K562 (cell line): ENCODE measurements around the gene ZC3H8. TPM values are rescaled to one million over a fixed set of nuclear protein-coding genes. Genes with fewer than 3 reads are reported as not detected.

Experiments
- ATAC-seq: fragments of 200-7000 bp; cut with Tn5 transposase; 3 replicates; pipeline ENCODE4 v1.9.1; 2020; ENCODE audit warnings: moderate library complexity
- BruUV-seq: library from RNA; stranded (reverse); fragments of 400-500 nt; replicated peaks from 2 replicates; lab custom pipeline; 2021; lab: Mats Ljungman, UMichigan
- CTCF ChIA-PET: fragments of 300-600 bp; formaldehyde crosslinking; extraction: SDS; loops from one replicate; lab custom pipeline; 2021; ENCODE audit warnings: low intra/inter-chr PET ratio; lab: Yijun Ruan, JAX
- POLR2A ChIA-PET: fragments of 300-600, 350-650 bp; sonication (Branson Sonifier 250); formaldehyde crosslinking; extraction: SDS; loops from one replicate; lab custom pipeline; 2021; ENCODE audit warnings: antibody characterized with exemption, inconsistent platforms; lab: Yijun Ruan, JAX
- DNase-seq, 4 experiments: peaks; one replicate each; pipeline versions ENCODE4 v3.0.0 to v3.0.0-alpha.2; 2011 to 2018; ENCODE audit warnings: low spot score in 3 of 4, mixed read lengths in 3 of 4; ENCODE audit errors: extremely low read depth in 1 of 4
- FAIRE-seq: peaks from 2 replicates; lab custom pipeline; 2011; peaks lifted over from hg19 to GRCh38; lab: Jason Lieb, UNC
- H2AFZ ChIP-seq: 2 replicates; pipeline ENCODE4 v1.6.0; 2011; ENCODE audit warnings: low read depth, low read length, control low read depth, inconsistent platforms
- H3K27ac ChIP-seq: fragments of 200-600 bp; 3 replicates; pipeline ENCODE4 v1.8.0; 2011; ENCODE audit warnings: low read depth, mild to moderate bottlenecking, control low read depth, inconsistent platforms, low read length, moderate library complexity, mixed read lengths; ENCODE audit errors: extremely low read depth
- H3K27me3 ChIP-seq, 2 experiments: fragments of 300-600 bp in 1 of 2; 2 replicates in 1 of 2; 3 replicates in 1 of 2; pipeline versions ENCODE4 v1.6.0 to v1.8.0; 2011; ENCODE audit warnings: inconsistent platforms in 2 of 2, low read length in 2 of 2, mild to moderate bottlenecking in 1 of 2, mixed read lengths in 1 of 2, moderate library complexity in 1 of 2; ENCODE audit not compliant: control insufficient read depth in 2 of 2, insufficient read depth in 2 of 2
- H3K36me3 ChIP-seq: fragments of 300-600 bp; 3 replicates; pipeline ENCODE4 v1.8.0; 2011; ENCODE audit warnings: mild to moderate bottlenecking, low read length, inconsistent platforms; ENCODE audit not compliant: control insufficient read depth, insufficient read depth
- H3K4me1 ChIP-seq, 2 experiments: fragments of 200-600 bp in 1 of 2; replicated peaks in 1 of 2; 2 replicates in 1 of 2; 3 replicates in 1 of 2; pipeline versions ENCODE4 v1.5.1 to v1.8.0; 2011; ENCODE audit warnings: inconsistent platforms in 2 of 2, low read length in 2 of 2, mild to moderate bottlenecking in 1 of 2, mixed read lengths in 1 of 2, moderate library complexity in 1 of 2; ENCODE audit not compliant: control insufficient read depth in 2 of 2, insufficient read depth in 2 of 2
- H3K4me2 ChIP-seq: 2 replicates; pipeline ENCODE4 v1.6.1; 2011; ENCODE audit warnings: low read length, control low read depth, inconsistent platforms, mixed read lengths; ENCODE audit not compliant: insufficient read depth
- H3K4me3 ChIP-seq: fragments of 200-600 bp; sonication (generic), shearing (Covaris generic); 2 replicates; pipeline ENCODE4 v1.5.1; 2016; ENCODE audit warnings: control low read depth, inconsistent platforms
- H3K79me2 ChIP-seq: fragments of 200-600 bp; 3 replicates; pipeline ENCODE4 v1.8.0; 2011; ENCODE audit warnings: low read length, inconsistent platforms; ENCODE audit not compliant: control insufficient read depth, insufficient read depth
- H3K9ac ChIP-seq, 2 experiments: 2 replicates each; pipeline versions ENCODE4 v1.6.0 to v1.6.1; 2011; ENCODE audit warnings: low read depth in 2 of 2, low read length in 2 of 2, control low read depth in 1 of 2, inconsistent platforms in 1 of 2, mild to moderate bottlenecking in 1 of 2, mixed read lengths in 1 of 2; ENCODE audit not compliant: insufficient read depth in 1 of 2
- H3K9me1 ChIP-seq: one replicate; pipeline ENCODE4 v1.6.0; 2011; ENCODE audit warnings: inconsistent platforms, mild to moderate bottlenecking, low read length, moderate library complexity; ENCODE audit not compliant: control insufficient read depth, insufficient read depth
- H3K9me3 ChIP-seq: replicated peaks from 2 replicates; pipeline ENCODE4 v1.5.1; 2011; ENCODE audit warnings: low read depth, low read length, inconsistent platforms; ENCODE audit not compliant: control insufficient read depth, insufficient read depth
- H4K20me1 ChIP-seq: replicated peaks from 2 replicates; pipeline ENCODE4 v1.6.1; 2011; ENCODE audit warnings: low read length, inconsistent platforms, mixed read lengths; ENCODE audit not compliant: control insufficient read depth, insufficient read depth
- CBX5 ChIP-seq: IDR thresholded peaks from 2 replicates; pipeline ENCODE4 v1.6.1; 2014; ENCODE audit warnings: low read depth, borderline replicate concordance
- CHD2 ChIP-seq: IDR thresholded peaks from 2 replicates; pipeline ENCODE4 v1.6.1; 2011; ENCODE audit warnings: low read depth, low read length
- FOS ChIP-seq: IDR thresholded peaks from 3 replicates; pipeline ENCODE4 v1.6.1; 2011; ENCODE audit not compliant: insufficient read length; ENCODE audit errors: extremely low read depth
- ILF3 ChIP-seq: fragments of 450-650 bp; IDR thresholded peaks from 2 replicates; pipeline ENCODE4 v1.6.1; 2018; ENCODE audit warnings: antibody characterized with exemption, mild to moderate bottlenecking, moderate library complexity, borderline replicate concordance
- ILK ChIP-seq: fragments of 450-650 bp; IDR thresholded peaks from 2 replicates; pipeline ENCODE4 v1.6.1; 2016; ENCODE audit warnings: missing genetic modification characterization, low read depth, mild to moderate bottlenecking, missing compliant biosample characterization, moderate library complexity, borderline replicate concordance
- KLF6 ChIP-seq: fragments of 250-450 bp; sonication (Bioruptor Pico); IDR thresholded peaks from 2 replicates; pipeline ENCODE4 v1.4.0; 2020; ENCODE audit warnings: mild to moderate bottlenecking, moderate library complexity, borderline replicate concordance
- PHB ChIP-seq: fragments of 250-450 bp; sonication (Bioruptor Pico); IDR thresholded peaks from 2 replicates; pipeline ENCODE4 v1.5.0; 2021
- ZNF551 ChIP-seq: fragments of 250-450 bp; sonication (Bioruptor Pico); IDR thresholded peaks from 2 replicates; pipeline ENCODE4 v1.5.0; 2021; ENCODE audit warnings: mild to moderate bottlenecking, moderate library complexity
- ZNF707 ChIP-seq: fragments of 250-450 bp; sonication (Bioruptor Pico); conservative IDR thresholded peaks from 2 replicates; pipeline ENCODE4 v1.8.0; 2022; ENCODE audit warnings: inconsistent platforms, mild to moderate bottlenecking, moderate library complexity
- in situ Hi-C: fragments of 300-500 bp; cut with MboI; formaldehyde crosslinking; loops from 4 replicates; pipeline ENCODE4 v1.15.0; 2018; ENCODE audit warnings: inconsistent platforms, mixed read lengths
- intact Hi-C: fragments of 100-400 bp; cut with micrococcal nuclease; formaldehyde crosslinking; loops from 2 replicates; pipeline ENCODE4 v1.14.2; 2022
- polyA plus RNA-seq, 8 experiments: library from polyadenylated mRNA; depleted of rRNA in 4 of 8; stranded (reverse) in 5 of 8; unstranded in 3 of 8; fragments of >200 nt; fragmentation: Nextera tagmentation in 2 of 8; fragmentation: Illumina TruSeq in 1 of 8; extraction: Ambion mirVana in 2 of 8; extraction: Trizol in 1 of 8; gene quantifications; 2 replicates each; pipeline versions ENCODE4 v1.2.1 to v1.2.3, GENCODE V29; 2011 to 2014; ENCODE audit warnings: inconsistent platforms in 1 of 8, missing spikeins in 1 of 8
- total RNA-seq, 7 experiments: library from RNA; depleted of rRNA in 6 of 7; stranded (reverse); fragments of >200 nt in 6 of 7; fragmentation: Illumina TruSeq in 2 of 7; extraction: Trizol in 2 of 7; gene quantifications; 2 replicates each; pipeline versions ENCODE4 v1.2.1 to v1.2.3, GENCODE V29; 2011 to 2021; ENCODE audit warnings: low replicate concordance in 1 of 7

Gene ZC3H8
- total and polyA plus RNA-seq, 9 of the 15 experiments (the other 6 are each of a cell fraction or from before 2014, with no cell fraction given), result 11.6 to 41.5 (median 27.5) TPM

DNA sequence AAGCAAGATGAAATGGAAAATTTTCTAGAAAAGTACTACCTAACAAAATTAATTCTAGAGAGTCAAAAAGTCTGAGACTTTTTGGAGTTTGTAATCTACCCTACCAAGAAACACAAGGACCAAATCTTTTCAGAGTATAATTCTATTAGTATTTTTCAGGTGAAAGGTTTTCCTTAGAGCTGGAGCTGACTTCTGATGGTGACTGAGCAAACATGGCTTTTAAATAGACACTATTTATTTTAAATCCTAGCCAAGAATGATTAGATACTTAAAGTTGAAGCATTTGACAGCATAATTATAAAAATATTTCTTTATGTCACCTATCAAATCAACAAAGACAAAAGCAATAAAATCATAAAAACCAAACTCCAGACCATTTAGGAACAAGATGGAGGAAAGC lies 47.1 kb upstream of the ZC3H8 start:
- no peaks in the 10 kb centered on the region for H3K9me1 ChIP-seq
- BruUV-seq, result no TSS peak
- POLR2A ChIA-PET, result interaction anchor here (0.6 to 1.4 kb wide), 2 partner anchors 11 to 75 kb away, joined by 3 read pairs; no protein-coding TSS in a partner anchor
- no peak overlapping the region for H3K27ac ChIP-seq
- no peaks in the 10 kb centered on the region for H3K27me3 ChIP-seq
- H4K20me1 ChIP-seq, result no peaks in the 10 kb centered on the region
- no peaks in the 10 kb centered on the region for H3K36me3 ChIP-seq
- DNase-seq (no peak), FAIRE-seq (no peak), ATAC-seq (no peak)
- TF ChIP-seq ILK (tag) (no peak), KLF6 (CRISPR knock-in tag) (no peak), ZNF551 (no peak), CHD2 (no peak), CBX5 (no peak), ILF3 (no peak), PHB (CRISPR knock-in tag) (no peak), FOS (no peak), ZNF707 (CRISPR knock-in tag) (no peak)
- no peak overlapping the region for H2AFZ ChIP-seq
- H3K4me3 ChIP-seq, result no peak overlapping the region
- in situ Hi-C loops (no loop called here), intact Hi-C loops (no loop called here)
- CTCF ChIA-PET, result interaction anchor here (0.6 kb wide), 1 partner anchor 1589 kb away, joined by 3 read pairs; no protein-coding TSS in a partner anchor
- peaks cover 0 to 6% of the 10 kb centered on the region in 2 experiments; a peak in 1 of 5 replicates for H3K4me1 ChIP-seq
- no peaks in the 10 kb centered on the region for H3K79me2 ChIP-seq
- no peak overlapping the region for H3K4me2 ChIP-seq
- no peak overlapping the region for H3K9ac ChIP-seq
- no peaks in the 10 kb centered on the region for H3K9me3 ChIP-seq
